22Rv1 (cell line): Measurements from ENCODE around the gene ELP4.

Source experiments
- ZFX ChIP-seq: fragments of 450-650 bp; IDR thresholded peaks from 2 replicates; pipeline ENCODE4 v1.6.1; 2017; ENCODE audit warnings: antibody characterized with exemption, borderline replicate concordance
- TF ChIP-seq, protein P1 (sequence below): fragments of 450-650 bp; IDR thresholded peaks from 2 replicates; pipeline ENCODE4 v1.5.1; 2017; ENCODE audit warnings: mild to moderate bottlenecking

- TF ChIP-seq, protein P1, sequence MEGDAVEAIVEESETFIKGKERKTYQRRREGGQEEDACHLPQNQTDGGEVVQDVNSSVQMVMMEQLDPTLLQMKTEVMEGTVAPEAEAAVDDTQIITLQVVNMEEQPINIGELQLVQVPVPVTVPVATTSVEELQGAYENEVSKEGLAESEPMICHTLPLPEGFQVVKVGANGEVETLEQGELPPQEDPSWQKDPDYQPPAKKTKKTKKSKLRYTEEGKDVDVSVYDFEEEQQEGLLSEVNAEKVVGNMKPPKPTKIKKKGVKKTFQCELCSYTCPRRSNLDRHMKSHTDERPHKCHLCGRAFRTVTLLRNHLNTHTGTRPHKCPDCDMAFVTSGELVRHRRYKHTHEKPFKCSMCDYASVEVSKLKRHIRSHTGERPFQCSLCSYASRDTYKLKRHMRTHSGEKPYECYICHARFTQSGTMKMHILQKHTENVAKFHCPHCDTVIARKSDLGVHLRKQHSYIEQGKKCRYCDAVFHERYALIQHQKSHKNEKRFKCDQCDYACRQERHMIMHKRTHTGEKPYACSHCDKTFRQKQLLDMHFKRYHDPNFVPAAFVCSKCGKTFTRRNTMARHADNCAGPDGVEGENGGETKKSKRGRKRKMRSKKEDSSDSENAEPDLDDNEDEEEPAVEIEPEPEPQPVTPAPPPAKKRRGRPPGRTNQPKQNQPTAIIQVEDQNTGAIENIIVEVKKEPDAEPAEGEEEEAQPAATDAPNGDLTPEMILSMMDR, result no peak
- no peak for TF ChIP-seq ZFX
Measured at GRCh38 chr11:31646216-31646615, 136.6 kb downstream of the ELP4 start.
